Muscle of arm (tissue), 12 donors: ENCODE data around the gene PCNA. TPM values are rescaled to one million over a fixed set of nuclear protein-coding genes. Genes with fewer than 3 reads are reported as not detected.

Experiments used
- DNase-seq: peaks from one replicate; pipeline ENCODE4 v3.0.0-alpha.2; 2013
- polyA plus RNA-seq, 12 donors: library from polyadenylated mRNA; unstranded; fragments of 120-200 nt; gene quantifications; one replicate each; pipeline ENCODE4 v1.2.1, GENCODE V29; 2013; ENCODE audit not compliant: insufficient read length in 12 of 12

PCNA gene
- polyA plus RNA-seq, 12 donors = 33.6 to 102 (median 74.2) TPM; not detected in 1

- DNase-seq = no peak
These were observed 49.7 kb downstream of the PCNA start for GRCh38 chr20:5070081-5070480.

- no peak for DNase-seq
These were observed 50.5 kb downstream of the PCNA start for GRCh38 chr20:5069141-5069806.

DNA sequence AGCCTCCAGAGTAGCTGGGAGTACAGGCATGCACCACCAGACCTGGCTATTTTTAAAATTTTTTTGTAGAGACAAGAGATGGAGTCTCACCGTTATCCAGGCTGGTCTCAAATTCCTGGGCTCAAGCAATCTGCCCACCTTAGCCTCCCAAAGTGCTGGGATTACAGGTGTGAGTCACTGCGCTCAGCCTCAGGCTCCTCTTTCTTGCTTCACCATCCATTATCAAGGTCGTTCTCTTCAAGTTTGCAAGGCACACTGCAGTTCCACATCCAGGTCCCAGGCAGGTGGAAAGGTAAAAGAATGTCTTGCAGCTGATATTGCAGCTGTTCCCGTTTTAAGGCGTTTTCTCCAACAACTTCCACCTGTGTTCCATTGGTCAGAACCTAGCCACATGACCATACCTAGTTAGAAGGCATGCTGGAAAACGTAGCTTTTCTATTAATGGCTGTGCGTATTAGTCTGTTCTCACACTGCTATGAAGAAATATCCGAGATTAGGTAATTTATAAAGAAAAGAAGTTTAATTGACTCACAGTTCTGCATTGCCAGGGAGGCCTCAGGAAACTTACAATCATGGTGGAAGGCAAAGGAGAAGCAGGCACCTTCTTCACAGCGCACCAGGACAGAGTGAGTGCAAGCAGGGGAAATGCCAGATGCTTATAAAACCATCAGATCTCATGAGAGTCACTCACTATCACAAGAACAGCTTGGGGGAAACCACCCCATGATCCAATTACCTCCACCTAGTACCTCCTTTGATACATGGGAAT lies 51.7 kb downstream of the PCNA start:
- DNase-seq = no peak

DNA sequence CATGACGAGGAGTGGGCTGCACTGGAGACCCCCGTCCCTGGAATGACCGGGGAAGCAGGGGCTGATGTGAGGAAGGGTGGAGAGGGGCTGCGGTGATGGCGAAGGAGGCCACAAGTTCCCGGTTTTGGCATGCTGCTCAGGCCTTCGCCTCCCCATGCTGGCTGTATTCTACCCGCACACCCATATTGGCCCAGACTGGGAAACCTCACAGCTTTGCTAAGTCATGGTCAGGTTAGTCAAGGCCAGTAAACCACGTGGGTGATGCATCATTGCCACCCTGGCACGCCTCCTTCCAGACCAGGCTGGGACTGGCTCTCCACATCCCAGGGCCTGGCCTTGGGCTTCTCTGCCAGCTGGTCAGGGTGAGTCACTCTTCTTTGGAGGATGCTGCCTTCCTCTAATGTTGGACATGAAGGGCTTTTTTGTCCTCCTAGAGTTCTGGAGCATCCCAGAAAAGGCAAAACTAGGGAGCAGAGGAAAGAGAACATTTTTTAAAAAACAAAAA lies 53.8 kb downstream of the PCNA start:
- DNase-seq = no peak

- DNase-seq = no peak
These were observed 54.4 kb downstream of the PCNA start for GRCh38 chr20:5065166-5065878.

Other genes with a start within 250 kb of the PCNA start
- gene SLC23A2, start 118.4 kb downstream of the PCNA start, polyA plus RNA-seq = 10 to 100 TPM in 9 of 12 donors, 1 to 10 TPM in 2, not detected in 1; 8.3 to 19.2 (median 11.4) TPM
- 100 to 1,000 TPM in 5 of 12 donors, 10 to 100 TPM in 6, not detected in 1; 61.6 to 119 (median 99.0) TPM for gene TMEM230, start 6.9 kb downstream of the PCNA start, polyA plus RNA-seq
- gene CDS2, start 7.0 kb upstream of the PCNA start, polyA plus RNA-seq = 100 to 1,000 TPM in 1 of 12 donors, 10 to 100 TPM in 11; 19.1 to 153 (median 22.7) TPM
- not detected for gene PROKR2, start 197.0 kb upstream of the PCNA start, polyA plus RNA-seq